Tibial nerve (tissue), 4 donors: ENCODE data around the gene XPOT. TPM values are rescaled to one million over a fixed set of nuclear protein-coding genes. Genes with fewer than 3 reads are reported as not detected.

Experiments
- DNase-seq, 2 donors: peaks; one replicate each; pipeline ENCODE4 v3.0.0-alpha.2; 2019; ENCODE audit warnings: low spot score in 2 of 2
- H3K27ac ChIP-seq, 4 donors: fragments of 200-600 bp; sonication (generic) in 3 of 4; one replicate each; pipeline ENCODE4 v1.5.1; 2017 to 2019; ENCODE audit warnings: mild to moderate bottlenecking in 1 of 4
- H3K27me3 ChIP-seq, 2 donors: fragments of 200-600 bp; sonication (generic) in 1 of 2; one replicate each; pipeline versions ENCODE4 v1.5.1 to v1.6.0; 2017 to 2019
- H3K36me3 ChIP-seq, 3 donors: fragments of 200-600 bp; sonication (generic); one replicate each; pipeline ENCODE4 v1.5.1; 2018 to 2019
- H3K4me1 ChIP-seq, 4 donors: fragments of 200-600 bp; sonication (generic) in 3 of 4; one replicate each; pipeline ENCODE4 v1.5.1; 2017 to 2019
- H3K4me3 ChIP-seq, 4 donors: fragments of 200-600 bp; sonication (generic) in 3 of 4; one replicate each; pipeline ENCODE4 v1.5.1; 2017 to 2019; ENCODE audit warnings: mild to moderate bottlenecking in 1 of 4, moderate library complexity in 1 of 4
- H3K9me3 ChIP-seq, 4 donors: fragments of 200-600 bp; sonication (generic) in 3 of 4; one replicate each; pipeline ENCODE4 v1.5.1; 2017 to 2019
- CTCF ChIP-seq, 5 experiments: fragments of 200-600 bp in 3 of 5; fragments of 450-650 bp in 2 of 5; sonication (generic) in 3 of 5; IDR thresholded peaks; one replicate each; pipeline ENCODE4 v1.5.1; 2016 to 2019; ENCODE audit warnings: antibody characterized with exemption in 5 of 5, mild to moderate bottlenecking in 3 of 5, moderate library complexity in 2 of 5
- EP300 ChIP-seq, 2 donors: sonication (generic); formaldehyde crosslinking; IDR thresholded peaks; one replicate each; pipeline ENCODE4 v1.6.1; 2017; ENCODE audit warnings: antibody characterized with exemption in 2 of 2, mild to moderate bottlenecking in 1 of 2
- POLR2A ChIP-seq, 2 donors: fragments of 450-650 bp; IDR thresholded peaks; one replicate each; pipeline ENCODE4 v1.6.1; 2017; ENCODE audit warnings: antibody characterized with exemption in 2 of 2, mild to moderate bottlenecking in 2 of 2, moderate library complexity in 2 of 2
- WGBS, 2 donors: methylation state at CpG; one replicate each; pipeline ENCODE4 v1.1.5; 2018; 5-methylcytosine and 5-hydroxymethylcytosine counted together
- total RNA-seq, 4 donors: library from RNA; depleted of rRNA; stranded (reverse); fragments of >200 nt; gene quantifications; one replicate each; pipeline ENCODE4 v1.1.0, GENCODE V29; 2016

XPOT gene
- total RNA-seq, 4 donors from 2014 or later = 42.6 to 53.3 (median 45.3) TPM

- Histone ChIP-seq H3K4me1 (no peaks in the 10 kb centered on the region), H3K27me3 (no peaks in the 10 kb centered on the region), H3K4me3 (no peak overlapping the region), H3K27ac (no peak overlapping the region), H3K36me3 (peaks cover 0 to 99% (median 2%) of the 10 kb centered on the region in 3 donors), H3K9me3 (no peaks in the 10 kb centered on the region)
- no peak for DNase-seq
- TF ChIP-seq CTCF (IDR thresholded peaks at IDR 0.05) = no peak
- TF ChIP-seq EP300 (IDR thresholded peaks at IDR 0.05) = no peak
- TF ChIP-seq POLR2A (IDR thresholded peaks at IDR 0.05) = no peak
- WGBS, 2 donors = 96 to 100% methylated on average over 3 of the region's 3 CpGs
Observed at GRCh38 chr12:64493513-64493912, 89.3 kb downstream of the XPOT start.

- 90 to 91% methylated on average over 5 of the region's 5 CpGs for WGBS, 2 donors
- Histone ChIP-seq H3K27me3 (no peaks in the 10 kb centered on the region), H3K27ac (no peak overlapping the region), H3K36me3 (peaks cover 0 to 99% (median under 1%) of the 10 kb centered on the region in 3 donors), H3K4me3 (no peak overlapping the region), H3K9me3 (no peaks in the 10 kb centered on the region), H3K4me1 (no peaks in the 10 kb centered on the region)
- TF ChIP-seq POLR2A (IDR thresholded peaks at IDR 0.05) = no peak
- no peak for TF ChIP-seq CTCF (IDR thresholded peaks at IDR 0.05)
- no peak for TF ChIP-seq EP300 (IDR thresholded peaks at IDR 0.05)
- DNase-seq = no peak
Observed at GRCh38 chr12:64494998-64495729, 91.0 kb downstream of the XPOT start.

- no peak for DNase-seq
- TF ChIP-seq EP300 (IDR thresholded peaks at IDR 0.05) (no peak), CTCF (IDR thresholded peaks at IDR 0.05) (no peak), POLR2A (IDR thresholded peaks at IDR 0.05) (no peak)
- H3K9me3 ChIP-seq = no peaks in the 10 kb centered on the region
- no peaks in the 10 kb centered on the region for H3K4me1 ChIP-seq
- 96 to 98% methylated on average over 2 of the region's 2 CpGs for WGBS, 2 donors
- H3K4me3 ChIP-seq = no peak overlapping the region
- peaks cover 0 to 100% (median 0%) of the 10 kb centered on the region in 3 donors for H3K36me3 ChIP-seq
- H3K27me3 ChIP-seq = no peaks in the 10 kb centered on the region
- no peak overlapping the region for H3K27ac ChIP-seq
Observed at GRCh38 chr12:64496839-64497400, 92.7 kb downstream of the XPOT start.

GRCh38 chr12:64497484-64497883 is 93.3 kb downstream of the XPOT start:
- H3K36me3 ChIP-seq = peaks cover 0 to 94% (median 0%) of the 10 kb centered on the region in 3 donors
- H3K9me3 ChIP-seq = no peaks in the 10 kb centered on the region
- DNase-seq = no peak
- H3K4me1 ChIP-seq = no peaks in the 10 kb centered on the region
- no peaks in the 10 kb centered on the region for H3K27me3 ChIP-seq
- H3K4me3 ChIP-seq = no peak overlapping the region
- TF ChIP-seq POLR2A (IDR thresholded peaks at IDR 0.05) (no peak), CTCF (IDR thresholded peaks at IDR 0.05) (no peak), EP300 (IDR thresholded peaks at IDR 0.05) (no peak)
- WGBS, 2 donors = 95 to 98% methylated on average over 1 of the region's 1 CpG
- no peak overlapping the region for H3K27ac ChIP-seq

- H3K4me1 ChIP-seq = no peaks in the 10 kb centered on the region
- no peak for DNase-seq
- H3K27ac ChIP-seq = no peak overlapping the region
- TF ChIP-seq POLR2A (IDR thresholded peaks at IDR 0.05) (no peak), CTCF (IDR thresholded peaks at IDR 0.05) (no peak), EP300 (IDR thresholded peaks at IDR 0.05) (no peak)
- peaks cover 0 to 90% (median 0%) of the 10 kb centered on the region in 3 donors for H3K36me3 ChIP-seq
- no peak overlapping the region for H3K4me3 ChIP-seq
- 98% methylated on average over 1 of the region's 1 CpG for WGBS, 2 donors
- H3K27me3 ChIP-seq = no peaks in the 10 kb centered on the region
- H3K9me3 ChIP-seq = no peaks in the 10 kb centered on the region
Observed at GRCh38 chr12:64497903-64498302, 93.7 kb downstream of the XPOT start.
